Mucosa of stomach (tissue), 1 donor: ENCODE results near the gene CARS1.

Experiments
- H3K27me3 ChIP-seq: one replicate; pipeline ENCODE4 v1.7.0; 2013; ENCODE audit warnings: mild to moderate bottlenecking, low read length; ENCODE audit not compliant: control insufficient read depth, insufficient read depth
- H3K36me3 ChIP-seq: one replicate; pipeline ENCODE4 v1.7.0; 2013; ENCODE audit warnings: low read length; ENCODE audit not compliant: control insufficient read depth, insufficient read depth
- H3K4me1 ChIP-seq: one replicate; pipeline ENCODE4 v1.7.0; 2013; ENCODE audit warnings: mild to moderate bottlenecking, low read length; ENCODE audit not compliant: control insufficient read depth, insufficient read depth
- H3K4me3 ChIP-seq: one replicate; pipeline ENCODE4 v1.7.0; 2013; ENCODE audit warnings: low read length
- H3K9ac ChIP-seq: one replicate; pipeline ENCODE4 v1.7.0; 2013; ENCODE audit warnings: mild to moderate bottlenecking, low read length, moderate library complexity
- H3K9me3 ChIP-seq: one replicate; pipeline ENCODE4 v1.7.0; 2013; ENCODE audit warnings: mild to moderate bottlenecking, low read length, moderate library complexity; ENCODE audit not compliant: control insufficient read depth
- donor health status: Pancreatic carcinoma.

CARS1 gene

GRCh38 chr11:3041699-3042441, 15.4 kb downstream of the CARS1 start:
- Histone ChIP-seq H3K4me3 (no peak overlapping the region), H3K9me3 (no peaks in the 10 kb centered on the region), H3K36me3 (peaks cover 8% of the 10 kb centered on the region), H3K27me3 (no peaks in the 10 kb centered on the region), H3K9ac (no peak overlapping the region), H3K4me1 (peaks cover 11% of the 10 kb centered on the region)

GRCh38 chr11:3040881-3041280, 16.3 kb downstream of the CARS1 start:
- H3K9ac ChIP-seq, result no peak overlapping the region
- peaks cover 14% of the 10 kb centered on the region for H3K36me3 ChIP-seq
- H3K27me3 ChIP-seq, result no peaks in the 10 kb centered on the region

GRCh38 chr11:3037945-3038271, 19.3 kb downstream of the CARS1 start:
- no peak overlapping the region for H3K9ac ChIP-seq
- H3K36me3 ChIP-seq, result peaks cover 18% of the 10 kb centered on the region
- H3K9me3 ChIP-seq, result no peaks in the 10 kb centered on the region
- no peaks in the 10 kb centered on the region for H3K27me3 ChIP-seq
- H3K4me3 ChIP-seq, result no peak overlapping the region
- H3K4me1 ChIP-seq, result peaks cover 11% of the 10 kb centered on the region

More at GRCh38 chr11:3040881-3041280, 16.3 kb downstream of the CARS1 start:
- H3K9me3 ChIP-seq, result no peaks in the 10 kb centered on the region
- H3K4me1 ChIP-seq, result peaks cover 11% of the 10 kb centered on the region
- H3K4me3 ChIP-seq, result no peak overlapping the region

- no peaks in the 10 kb centered on the region for H3K27me3 ChIP-seq
- peaks cover 18% of the 10 kb centered on the region for H3K36me3 ChIP-seq
- H3K9me3 ChIP-seq, result no peaks in the 10 kb centered on the region
- no peak overlapping the region for H3K4me3 ChIP-seq
- no peak overlapping the region for H3K9ac ChIP-seq
- peaks cover 11% of the 10 kb centered on the region for H3K4me1 ChIP-seq
Measured at GRCh38 chr11:3037040-3037944, 19.9 kb downstream of the CARS1 start.

- Histone ChIP-seq H3K9ac (no peak overlapping the region), H3K9me3 (no peaks in the 10 kb centered on the region), H3K36me3 (peaks cover 11% of the 10 kb centered on the region), H3K27me3 (no peaks in the 10 kb centered on the region), H3K4me1 (peaks cover 11% of the 10 kb centered on the region), H3K4me3 (no peak overlapping the region)
Measured at GRCh38 chr11:3036419-3036818, 20.8 kb downstream of the CARS1 start.

GRCh38 chr11:3035333-3035732, 21.9 kb downstream of the CARS1 start:
- H3K4me3 ChIP-seq, result no peak overlapping the region
- H3K27me3 ChIP-seq, result no peaks in the 10 kb centered on the region
- no peak overlapping the region for H3K9ac ChIP-seq
- H3K36me3 ChIP-seq, result peaks cover 10% of the 10 kb centered on the region
- peaks cover 11% of the 10 kb centered on the region for H3K4me1 ChIP-seq
- no peaks in the 10 kb centered on the region for H3K9me3 ChIP-seq

GRCh38 chr11:3030289-3031070, 26.7 kb downstream of the CARS1 start:
- Histone ChIP-seq H3K27me3 (no peaks in the 10 kb centered on the region), H3K36me3 (peaks cover 7% of the 10 kb centered on the region), H3K4me1 (no peaks in the 10 kb centered on the region), H3K4me3 (no peak overlapping the region), H3K9me3 (no peaks in the 10 kb centered on the region), H3K9ac (no peak overlapping the region)

- no peaks in the 10 kb centered on the region for H3K9me3 ChIP-seq
- peaks cover 10% of the 10 kb centered on the region for H3K36me3 ChIP-seq
- H3K27me3 ChIP-seq, result no peaks in the 10 kb centered on the region
- no peaks in the 10 kb centered on the region for H3K4me1 ChIP-seq
- no peak overlapping the region for H3K4me3 ChIP-seq
- no peak overlapping the region for H3K9ac ChIP-seq
Measured at GRCh38 chr11:3028813-3029212, 28.4 kb downstream of the CARS1 start.

- Histone ChIP-seq H3K36me3 (peaks cover 10% of the 10 kb centered on the region), H3K9ac (no peak overlapping the region), H3K4me1 (no peaks in the 10 kb centered on the region), H3K27me3 (no peaks in the 10 kb centered on the region), H3K4me3 (no peak overlapping the region), H3K9me3 (no peaks in the 10 kb centered on the region)
Measured at GRCh38 chr11:3026803-3027202, 30.4 kb downstream of the CARS1 start.

GRCh38 chr11:3022982-3023381, 34.2 kb downstream of the CARS1 start:
- no peaks in the 10 kb centered on the region for H3K27me3 ChIP-seq
- H3K9ac ChIP-seq, result no peak overlapping the region
- no peaks in the 10 kb centered on the region for H3K9me3 ChIP-seq
- H3K4me1 ChIP-seq, result no peaks in the 10 kb centered on the region
- H3K36me3 ChIP-seq, result peaks cover 16% of the 10 kb centered on the region
- no peak overlapping the region for H3K4me3 ChIP-seq

- H3K36me3 ChIP-seq, result peaks cover 18% of the 10 kb centered on the region
Measured at GRCh38 chr11:3022300-3022967, 34.8 kb downstream of the CARS1 start.

More at GRCh38 chr11:3022300-3022967, 34.8 kb downstream of the CARS1 start:
- no peak overlapping the region for H3K9ac ChIP-seq
- H3K4me1 ChIP-seq, result no peaks in the 10 kb centered on the region
- H3K9me3 ChIP-seq, result no peaks in the 10 kb centered on the region
- H3K4me3 ChIP-seq, result no peak overlapping the region
- H3K27me3 ChIP-seq, result no peaks in the 10 kb centered on the region
